NT2/D1 (cell line): ENCODE measurements around the gene NELFB.

Source experiments
- SUZ12 ChIP-seq: IDR thresholded peaks from 2 replicates; pipeline ENCODE4 v1.6.1; 2011; ENCODE audit not compliant: insufficient read length, insufficient read depth; ENCODE audit errors: extremely low read depth
- YY1 ChIP-seq: IDR thresholded peaks from 2 replicates; pipeline ENCODE4 v1.6.1; 2011; ENCODE audit not compliant: insufficient read length, insufficient read depth
- ZNF274 ChIP-seq: IDR thresholded peaks from 2 replicates; pipeline ENCODE4 v1.6.1; 2011; ENCODE audit warnings: mild to moderate bottlenecking, low read depth, low read length

DNA sequence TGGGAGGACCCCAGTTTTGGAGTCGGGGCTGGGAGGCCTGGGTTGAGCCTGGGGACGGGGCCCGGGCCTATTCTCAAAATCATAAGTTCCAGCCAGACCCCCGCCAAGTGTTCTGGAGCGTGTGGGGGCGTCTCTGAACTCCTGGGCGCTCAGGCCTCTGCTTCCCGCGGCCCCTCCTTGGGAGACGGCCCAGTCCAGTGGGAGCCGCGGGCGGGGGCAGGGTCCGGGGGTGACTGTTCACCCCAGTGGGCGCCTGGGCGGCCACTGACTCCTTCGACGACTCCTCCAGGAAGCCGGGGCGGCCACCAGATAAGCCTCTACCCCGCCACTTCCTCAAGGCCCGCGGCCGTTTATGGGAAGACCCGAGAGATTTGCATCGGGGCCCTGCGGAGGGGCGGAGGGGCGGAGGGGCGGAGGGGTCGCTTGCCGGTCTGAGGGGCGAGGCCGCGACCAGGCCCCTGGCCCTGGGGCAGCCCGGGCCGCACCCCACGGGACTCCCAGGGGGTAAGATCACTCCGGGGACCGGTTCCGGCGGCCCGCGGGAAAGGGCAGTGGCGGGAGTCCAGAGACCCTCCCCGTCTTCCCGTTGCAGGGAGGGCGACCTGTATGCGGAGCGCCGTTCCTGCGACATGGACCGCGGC lies 23.1 kb downstream of the NELFB start:
- TF ChIP-seq ZNF274 = no peak
- TF ChIP-seq YY1 = no peak
- TF ChIP-seq SUZ12 = no peak
